HCT116 (cell line): ENCODE data around the gene PLRG1. TPM values are rescaled to one million over a fixed set of nuclear protein-coding genes. Genes with fewer than 3 reads are reported as not detected.

Source experiments
- ATAC-seq: fragments of 200-7000 bp; cut with Tn5 transposase; 2 replicates; pipeline ENCODE4 v1.9.1; 2020; ENCODE audit warnings: mild to moderate bottlenecking, moderate library complexity
- BruUV-seq: library from RNA; stranded (reverse); fragments of 400-500 nt; replicated peaks from 2 replicates; lab custom pipeline; 2021; lab: Mats Ljungman, UMichigan
- CTCF ChIA-PET: fragments of 300-600 bp; sonication (Branson Sonifier 250); formaldehyde crosslinking; loops from one replicate; lab custom pipeline; 2021; ENCODE audit warnings: antibody characterized with exemption; lab: Charles Lee
- POLR2A ChIA-PET: fragments of 300-600, 350-600 bp; sonication (Branson Sonifier 250); formaldehyde crosslinking; loops from one replicate; lab custom pipeline; 2021; ENCODE audit warnings: antibody characterized with exemption; lab: Charles Lee
- RAD21 ChIA-PET, 2 experiments: fragments of 300-600 bp; sonication (Branson Sonifier 250); formaldehyde crosslinking; loops; one replicate each; lab custom pipeline; 2023; ENCODE audit warnings: low total read pairs in 2 of 2; ENCODE audit not compliant: uncharacterized antibody in 2 of 2, unreplicated experiment in 2 of 2, low non-redundant PET in 1 of 2; lab: Charles Lee
- DNase-seq: peaks from one replicate; pipeline ENCODE4 v3.0.0-alpha.2; 2010; ENCODE audit warnings: low read depth, low spot score
- H2AFZ ChIP-seq: fragments of 200-600 bp; shearing (Covaris generic), sonication (generic); 2 replicates; pipeline ENCODE4 v1.6.1; 2017; ENCODE audit warnings: low read depth, mixed run types, mixed read lengths, antibody characterized with exemption, low read length; ENCODE audit not compliant: poor library complexity, severe bottlenecking
- H3K27ac ChIP-seq: 2 replicates; pipeline ENCODE4 v1.5.1; 2012; ENCODE audit warnings: low read depth, low read length
- H3K27me3 ChIP-seq: fragments of 200-600 bp; sonication (generic); 2 replicates; pipeline ENCODE4 v1.6.1; 2016; ENCODE audit warnings: mixed run types, low read length, mixed read lengths; ENCODE audit not compliant: insufficient read depth
- H3K36me3 ChIP-seq, 2 experiments: fragments of 200-500 bp in 1 of 2; fragments of 200-600 bp in 1 of 2; sonication (Bioruptor generic) in 1 of 2; sonication (generic) in 1 of 2; 2 replicates each; pipeline versions ENCODE4 v1.5.1 to v1.6.1; 2014 to 2016; ENCODE audit warnings: low read length in 2 of 2, inconsistent platforms in 1 of 2, mixed read lengths in 1 of 2, mixed run types in 1 of 2; ENCODE audit not compliant: insufficient read depth in 2 of 2, control insufficient read depth in 1 of 2
- H3K4me1 ChIP-seq, 2 experiments: fragments of 200-600 bp in 1 of 2; sonication (generic) in 1 of 2; 2 replicates each; pipeline versions ENCODE4 v1.5.1 to v1.6.1; 2012 to 2017; ENCODE audit warnings: low read length in 2 of 2, inconsistent platforms in 1 of 2, mild to moderate bottlenecking in 1 of 2, mixed read lengths in 1 of 2, mixed run types in 1 of 2, moderate library complexity in 1 of 2; ENCODE audit not compliant: insufficient read depth in 2 of 2, control insufficient read depth in 1 of 2
- H3K4me2 ChIP-seq: fragments of 200-600 bp; sonication (generic); 2 replicates; pipeline ENCODE4 v1.6.1; 2017; ENCODE audit warnings: mixed run types, low read length, mixed read lengths
- H3K4me3 ChIP-seq, 2 experiments: fragments of 200-600 bp in 1 of 2; sonication (generic) in 1 of 2; replicated peaks in 1 of 2; 2 replicates each; pipeline ENCODE4 v1.5.1; 2011 to 2016; ENCODE audit warnings: low read length in 2 of 2, control low read depth in 1 of 2, low read depth in 1 of 2, mild to moderate bottlenecking in 1 of 2, mixed read lengths in 1 of 2, mixed run types in 1 of 2
- H3K79me2 ChIP-seq: fragments of 200-600 bp; sonication (generic); 2 replicates; pipeline ENCODE4 v1.6.1; 2017; ENCODE audit warnings: mild to moderate bottlenecking, mixed run types, low read length, moderate library complexity, mixed read lengths; ENCODE audit not compliant: insufficient read depth
- H3K9ac ChIP-seq: fragments of 200-600 bp; sonication (generic); 2 replicates; pipeline ENCODE4 v1.6.1; 2016; ENCODE audit warnings: low read length, mixed read lengths
- H3K9me2 ChIP-seq: fragments of 200-600 bp; sonication (generic), shearing (Covaris generic); 2 replicates; pipeline ENCODE4 v1.6.1; 2017; ENCODE audit warnings: mixed run types, mild to moderate bottlenecking, moderate library complexity; ENCODE audit not compliant: insufficient read depth
- H3K9me3 ChIP-seq, 2 experiments: fragments of 200-500 bp in 1 of 2; fragments of 200-600 bp in 1 of 2; sonication (Bioruptor generic) in 1 of 2; sonication (generic) in 1 of 2; 2 replicates each; pipeline ENCODE4 v1.6.1; 2014 to 2017; ENCODE audit warnings: low read length in 2 of 2, mixed read lengths in 2 of 2, inconsistent platforms in 1 of 2, low read depth in 1 of 2, mild to moderate bottlenecking in 1 of 2, mixed run types in 1 of 2, moderate library complexity in 1 of 2; ENCODE audit not compliant: control insufficient read depth in 1 of 2, insufficient read depth in 1 of 2
- H4K20me1 ChIP-seq: fragments of 200-600 bp; sonication (generic), shearing (Covaris generic); 2 replicates; pipeline ENCODE4 v1.6.1; 2017; ENCODE audit warnings: mixed run types, mild to moderate bottlenecking, moderate library complexity; ENCODE audit not compliant: insufficient read depth
- EGR1 ChIP-seq: IDR thresholded peaks from 2 replicates; pipeline ENCODE4 v1.6.1; 2012; ENCODE audit warnings: low read depth
- ELF1 ChIP-seq: IDR thresholded peaks from 2 replicates; pipeline ENCODE4 v1.6.1; 2012; ENCODE audit warnings: low read depth, borderline replicate concordance
- EZH2phosphoT487 ChIP-seq: fragments of 200-600 bp; IDR thresholded peaks from 2 replicates; pipeline ENCODE4 v1.6.1; 2018; ENCODE audit warnings: antibody characterized with exemption, borderline replicate concordance
- FOSL1 ChIP-seq: IDR thresholded peaks from 2 replicates; pipeline ENCODE4 v1.6.1; 2012; ENCODE audit warnings: low read depth
- JUND ChIP-seq: IDR thresholded peaks from 2 replicates; pipeline ENCODE4 v1.6.1; 2012
- POLR2A ChIP-seq: IDR thresholded peaks from 2 replicates; pipeline ENCODE4 v1.7.0; 2011; ENCODE audit warnings: borderline replicate concordance; ENCODE audit not compliant: insufficient read depth, insufficient read length; ENCODE audit errors: extremely low read depth
- RAD21 ChIP-seq: IDR thresholded peaks from 2 replicates; pipeline ENCODE4 v1.6.1; 2012; ENCODE audit warnings: low read depth, mild to moderate bottlenecking
- SP1 ChIP-seq: IDR thresholded peaks from 2 replicates; pipeline ENCODE4 v1.6.1; 2012; ENCODE audit warnings: low read depth
- SRF ChIP-seq: IDR thresholded peaks from 2 replicates; pipeline ENCODE4 v1.6.1; 2012; ENCODE audit warnings: low read depth
- TCF7L2 ChIP-seq: IDR thresholded peaks from 2 replicates; pipeline ENCODE4 v1.7.0; 2011; ENCODE audit warnings: borderline replicate concordance, inconsistent platforms; ENCODE audit not compliant: insufficient read depth, insufficient read length; ENCODE audit errors: extremely low read depth
- YY1 ChIP-seq: IDR thresholded peaks from 2 replicates; pipeline ENCODE4 v1.6.1; 2011; ENCODE audit warnings: low read length, low read depth, moderate library complexity, mild to moderate bottlenecking; ENCODE audit not compliant: insufficient replicate concordance; ENCODE audit errors: extremely low read depth
- ZFX ChIP-seq: fragments of 450-650 bp; IDR thresholded peaks from 2 replicates; pipeline ENCODE4 v1.6.1; 2017
- intact Hi-C: fragments of 100-400 bp; cut with micrococcal nuclease; formaldehyde crosslinking; loops from 2 replicates; pipeline ENCODE4 v1.10.0; 2022
- total RNA-seq: library from RNA; stranded (reverse); gene quantifications from one replicate; pipeline ENCODE4 v1.2.1, GENCODE V29; 2021; ENCODE audit not compliant: unreplicated experiment
- TF ChIP-seq, protein P1 (sequence below): IDR thresholded peaks from 2 replicates; pipeline ENCODE4 v1.6.1; 2012
- TF ChIP-seq, protein P2 (sequence below): IDR thresholded peaks from 2 replicates; pipeline ENCODE4 v1.6.1; 2012
- TF ChIP-seq, protein P3 (sequence below), 3 experiments: fragments of 200-600 bp in 1 of 3; sonication (generic) in 1 of 3; IDR thresholded peaks in 2 of 3; conservative IDR thresholded peaks in 1 of 3; 2 replicates each; pipeline ENCODE4 v1.5.1; 2012 to 2017; ENCODE audit warnings: low read depth in 2 of 3, low read length in 2 of 3, antibody characterized with exemption in 1 of 3, borderline replicate concordance in 1 of 3, control low read depth in 1 of 3, mild to moderate bottlenecking in 1 of 3, mixed read lengths in 1 of 3, mixed run types in 1 of 3, moderate library complexity in 1 of 3; ENCODE audit not compliant: insufficient read depth in 1 of 3
- TF ChIP-seq, protein P4 (sequence below): IDR thresholded peaks from 2 replicates; pipeline ENCODE4 v1.6.1; 2011; ENCODE audit warnings: mild to moderate bottlenecking, low read length, moderate library complexity; ENCODE audit not compliant: insufficient replicate concordance; ENCODE audit errors: extremely low read depth

The PLRG1 gene
- total RNA-seq, 1 experiment from 2014 or later: 141 TPM

DNA sequence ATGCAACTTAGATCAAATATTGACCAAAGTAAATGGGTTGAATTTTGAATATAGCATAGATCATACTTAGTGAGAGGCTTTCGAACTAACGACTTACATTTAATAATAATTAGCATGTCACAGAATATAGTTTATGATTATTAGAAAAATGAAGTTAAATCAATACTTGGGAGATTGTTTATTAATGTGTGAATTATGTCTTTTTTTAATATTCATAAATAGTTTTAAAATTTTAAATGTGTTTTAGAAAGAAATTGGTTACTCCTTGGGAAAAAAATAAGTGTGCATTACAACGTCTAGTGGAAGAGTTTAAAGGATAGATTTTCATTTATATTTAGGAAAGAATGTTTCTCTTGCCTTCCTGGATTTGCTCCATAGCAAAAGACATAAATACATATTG is 33.0 kb upstream of the PLRG1 start:
- Histone ChIP-seq H3K36me3 (no peaks in the 10 kb centered on the region), H3K27me3 (no peaks in the 10 kb centered on the region), H3K9ac (no peak overlapping the region), H4K20me1 (no peaks in the 10 kb centered on the region), H3K27ac (no peak overlapping the region), H2AFZ (no peak overlapping the region), H3K4me1 (no peaks in the 10 kb centered on the region), H3K79me2 (no peaks in the 10 kb centered on the region), H3K4me3 (no peak overlapping the region), H3K9me2 (no peaks in the 10 kb centered on the region), H3K9me3 (no peaks in the 10 kb centered on the region), H3K4me2 (no peak overlapping the region)
- DNase-seq (no peak), ATAC-seq (no peak)
- BruUV-seq: no TSS peak
- RAD21 ChIA-PET: no interaction called here
- CTCF ChIA-PET: no interaction called here
- TF ChIP-seq POLR2A (no peak), ZFX (no peak), JUND (no peak), SP1 (no peak), YY1 (no peak), TCF7L2 (no peak), FOSL1 (no peak), EZH2phosphoT487 (no peak), RAD21 (no peak), ELF1 (no peak), SRF (no peak), EGR1 (no peak)
- TF ChIP-seq, protein P1, sequence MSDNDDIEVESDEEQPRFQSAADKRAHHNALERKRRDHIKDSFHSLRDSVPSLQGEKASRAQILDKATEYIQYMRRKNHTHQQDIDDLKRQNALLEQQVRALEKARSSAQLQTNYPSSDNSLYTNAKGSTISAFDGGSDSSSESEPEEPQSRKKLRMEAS: no peak
- TF ChIP-seq, protein P2, sequence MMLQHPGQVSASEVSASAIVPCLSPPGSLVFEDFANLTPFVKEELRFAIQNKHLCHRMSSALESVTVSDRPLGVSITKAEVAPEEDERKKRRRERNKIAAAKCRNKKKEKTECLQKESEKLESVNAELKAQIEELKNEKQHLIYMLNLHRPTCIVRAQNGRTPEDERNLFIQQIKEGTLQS: no peak
- TF ChIP-seq, protein P3, sequence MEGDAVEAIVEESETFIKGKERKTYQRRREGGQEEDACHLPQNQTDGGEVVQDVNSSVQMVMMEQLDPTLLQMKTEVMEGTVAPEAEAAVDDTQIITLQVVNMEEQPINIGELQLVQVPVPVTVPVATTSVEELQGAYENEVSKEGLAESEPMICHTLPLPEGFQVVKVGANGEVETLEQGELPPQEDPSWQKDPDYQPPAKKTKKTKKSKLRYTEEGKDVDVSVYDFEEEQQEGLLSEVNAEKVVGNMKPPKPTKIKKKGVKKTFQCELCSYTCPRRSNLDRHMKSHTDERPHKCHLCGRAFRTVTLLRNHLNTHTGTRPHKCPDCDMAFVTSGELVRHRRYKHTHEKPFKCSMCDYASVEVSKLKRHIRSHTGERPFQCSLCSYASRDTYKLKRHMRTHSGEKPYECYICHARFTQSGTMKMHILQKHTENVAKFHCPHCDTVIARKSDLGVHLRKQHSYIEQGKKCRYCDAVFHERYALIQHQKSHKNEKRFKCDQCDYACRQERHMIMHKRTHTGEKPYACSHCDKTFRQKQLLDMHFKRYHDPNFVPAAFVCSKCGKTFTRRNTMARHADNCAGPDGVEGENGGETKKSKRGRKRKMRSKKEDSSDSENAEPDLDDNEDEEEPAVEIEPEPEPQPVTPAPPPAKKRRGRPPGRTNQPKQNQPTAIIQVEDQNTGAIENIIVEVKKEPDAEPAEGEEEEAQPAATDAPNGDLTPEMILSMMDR (IDR thresholded peaks at IDR 0.05 in 2 of 3, conservative IDR thresholded peaks at IDR 0.05 in 1 of 3; ENCODE audit: borderline replicate concordance in 1 of 3, insufficient read depth in 1 of 3, low read depth in 2 of 3, low read length in 2 of 3): no peak
- TF ChIP-seq, protein P4, sequence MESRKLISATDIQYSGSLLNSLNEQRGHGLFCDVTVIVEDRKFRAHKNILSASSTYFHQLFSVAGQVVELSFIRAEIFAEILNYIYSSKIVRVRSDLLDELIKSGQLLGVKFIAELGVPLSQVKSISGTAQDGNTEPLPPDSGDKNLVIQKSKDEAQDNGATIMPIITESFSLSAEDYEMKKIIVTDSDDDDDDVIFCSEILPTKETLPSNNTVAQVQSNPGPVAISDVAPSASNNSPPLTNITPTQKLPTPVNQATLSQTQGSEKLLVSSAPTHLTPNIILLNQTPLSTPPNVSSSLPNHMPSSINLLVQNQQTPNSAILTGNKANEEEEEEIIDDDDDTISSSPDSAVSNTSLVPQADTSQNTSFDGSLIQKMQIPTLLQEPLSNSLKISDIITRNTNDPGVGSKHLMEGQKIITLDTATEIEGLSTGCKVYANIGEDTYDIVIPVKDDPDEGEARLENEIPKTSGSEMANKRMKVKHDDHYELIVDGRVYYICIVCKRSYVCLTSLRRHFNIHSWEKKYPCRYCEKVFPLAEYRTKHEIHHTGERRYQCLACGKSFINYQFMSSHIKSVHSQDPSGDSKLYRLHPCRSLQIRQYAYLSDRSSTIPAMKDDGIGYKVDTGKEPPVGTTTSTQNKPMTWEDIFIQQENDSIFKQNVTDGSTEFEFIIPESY: no peak
- intact Hi-C loops: no loop called here
- POLR2A ChIA-PET: no interaction called here
